ENCODE results near the gene KLC3. TPM values are rescaled to one million over a fixed set of nuclear protein-coding genes. Genes with fewer than 3 reads are reported as not detected.

Gene KLC3
- total RNA-seq, 2 experiments from 2014 or later = not detected

DNA sequence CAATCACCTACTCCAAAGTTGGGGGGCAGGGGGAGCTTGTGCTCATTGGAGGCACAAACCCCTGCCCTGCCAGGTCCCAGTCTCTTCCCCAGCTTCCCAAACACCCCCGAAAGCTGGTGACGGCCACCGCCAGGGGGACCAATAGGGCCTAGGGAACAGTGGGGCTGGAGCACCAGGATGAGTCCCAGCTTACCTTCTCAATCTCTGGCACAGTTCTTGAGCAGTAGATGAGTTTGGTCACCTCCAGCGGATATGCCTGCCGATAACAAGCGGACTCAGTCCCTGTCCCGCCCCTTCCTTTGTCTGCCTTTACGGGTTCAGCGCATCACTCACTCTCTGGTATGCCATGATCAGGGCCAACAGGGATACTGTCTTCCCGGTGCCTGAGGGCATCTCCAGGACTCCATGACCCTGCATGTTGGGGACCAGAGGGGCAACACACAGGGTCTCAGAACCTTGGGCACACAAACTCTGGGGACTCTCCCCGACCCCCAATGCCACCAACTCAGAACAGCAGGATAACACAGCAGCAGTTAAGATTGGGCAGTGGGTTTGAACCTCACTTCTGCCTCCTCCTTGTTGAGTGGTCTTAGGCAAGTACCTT lies 28.3 kb downstream of the KLC3 start:
- H3K9me3 Mint-ChIP-seq = no peaks in the 10 kb centered on the region
- no peak overlapping the region for H3K27ac Mint-ChIP-seq
- intact Hi-C loops (cut with micrococcal nuclease) = no loop called here
- peaks cover 8% of the 10 kb centered on the region for H3K4me1 Mint-ChIP-seq (ENCODE audit: low read depth)
- no peaks in the 10 kb centered on the region for H3K27me3 Mint-ChIP-seq
- CTCF ChIA-PET = interaction anchor here (1.1 kb wide), 1 partner anchor 110 kb away, joined by 3 read pairs; no protein-coding TSS in a partner anchor
- H3K36me3 Mint-ChIP-seq = no peaks in the 10 kb centered on the region
- POLR2A ChIA-PET = no interaction called here
- DNase-seq = no peak
- H3K4me3 Mint-ChIP-seq = peak overlapping the region; percentile 33

GRCh38 chr19:45370410-45371204 lies 30.1 kb downstream of the KLC3 start, which contains the start of gene ERCC2:
TSS of gene ERCC2 (minus strand) at chr19:45370573. CDS start at chr19:45370540, 33 bp downstream.
- ChIA-PET CTCF (interaction anchor here (0.6 to 1.0 kb wide), 5 partner anchors 11 to 115 kb away, joined by 3 to 5 read pairs (median 4); no protein-coding TSS in a partner anchor), POLR2A (interaction anchor here (0.5 kb wide), 1 partner anchor 31 kb away, joined by 3 read pairs; no protein-coding TSS in a partner anchor)
- intact Hi-C loops (cut with micrococcal nuclease) = loop anchor here (1.0 kb wide), 2 partner anchors 35 to 192 kb away; partner anchors contain the start of genes BLOC1S3, PPP1R13L and TRAPPC6A
- H3K36me3 Mint-ChIP-seq = no peaks in the 10 kb centered on the region
- H3K4me1 Mint-ChIP-seq (ENCODE audit: low read depth) = peaks cover 8% of the 10 kb centered on the region
- DNase-seq = peak; percentile 100
- peak within 1 kb of the TSS; percentile 85 for H3K4me3 Mint-ChIP-seq
- no peaks in the 10 kb centered on the region for H3K9me3 Mint-ChIP-seq
- H3K27ac Mint-ChIP-seq = peak within 1 kb of the TSS; percentile 96
- H3K27me3 Mint-ChIP-seq = peaks cover 2% of the 10 kb centered on the region

DNA sequence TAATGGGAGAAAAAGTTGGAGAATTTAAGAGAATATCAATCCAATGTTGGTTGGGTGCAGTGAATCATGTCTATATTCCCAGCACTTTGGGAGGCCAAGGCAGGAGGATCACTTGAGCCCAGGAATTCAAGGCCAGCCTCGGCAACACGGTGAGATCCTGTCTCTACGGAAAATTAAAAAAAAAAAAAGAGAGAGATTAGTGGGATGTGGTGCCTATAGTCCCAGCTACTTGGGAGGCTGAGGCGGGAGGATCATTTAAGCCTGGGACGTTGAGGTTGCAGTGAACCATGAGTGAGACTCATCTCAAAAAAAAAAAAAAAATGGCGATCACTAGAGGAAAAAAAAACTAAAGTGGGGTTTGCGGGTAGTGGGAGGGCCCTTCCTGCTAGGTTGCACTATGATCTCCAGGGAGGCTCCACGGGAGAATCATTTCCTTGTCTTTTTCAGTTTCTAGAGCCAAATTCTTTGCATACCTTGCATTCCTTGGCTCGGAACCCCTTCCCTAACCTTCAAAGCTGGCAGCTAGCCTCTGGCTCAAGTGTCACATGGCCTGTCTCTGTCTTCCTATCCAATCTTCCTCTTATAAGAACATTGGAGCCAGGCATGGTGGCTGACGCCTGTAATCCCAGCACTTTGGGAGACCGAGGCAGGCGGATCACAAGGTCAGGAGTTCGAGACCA lies 35.6 kb downstream of the KLC3 start:
- H3K27ac Mint-ChIP-seq = no peak overlapping the region
- peaks cover 18% of the 10 kb centered on the region for H3K4me1 Mint-ChIP-seq (ENCODE audit: low read depth)
- intact Hi-C loops (cut with micrococcal nuclease) = no loop called here
- POLR2A ChIA-PET = no interaction called here
- no peaks in the 10 kb centered on the region for H3K9me3 Mint-ChIP-seq
- peaks cover 4% of the 10 kb centered on the region for H3K27me3 Mint-ChIP-seq
- no peak overlapping the region for H3K4me3 Mint-ChIP-seq
- CTCF ChIA-PET = interaction anchor here (0.6 kb wide), 1 partner anchor 130 kb away, joined by 3 read pairs; no protein-coding TSS in a partner anchor
- no peak for DNase-seq
- H3K36me3 Mint-ChIP-seq = no peaks in the 10 kb centered on the region

DNA sequence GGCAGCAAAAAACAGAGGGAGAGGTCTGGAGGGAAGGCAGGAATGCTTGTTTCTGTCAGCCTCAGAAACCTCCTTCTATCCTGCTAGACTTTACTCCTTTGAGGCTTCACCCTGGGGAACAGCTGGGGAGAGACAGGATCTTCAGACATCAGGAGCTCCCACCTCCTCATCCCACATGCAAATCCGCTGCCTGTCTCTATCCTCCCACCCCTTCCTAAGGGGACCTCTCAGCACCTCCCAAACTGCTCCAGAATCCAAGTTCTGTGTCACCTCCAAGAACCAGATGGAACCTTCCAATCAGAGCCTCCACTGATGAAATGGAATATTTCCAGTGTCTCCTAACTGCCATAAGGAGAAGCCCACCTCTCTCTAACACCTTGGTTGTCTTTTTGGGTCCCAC lies 39.6 kb downstream of the KLC3 start:
- ChIA-PET CTCF (no interaction called here), POLR2A (no interaction called here)
- Mint-ChIP-seq H3K27me3 (peaks cover 6% of the 10 kb centered on the region), H3K9me3 (no peaks in the 10 kb centered on the region), H3K36me3 (no peaks in the 10 kb centered on the region), H3K4me3 (no peak overlapping the region), H3K27ac (no peak overlapping the region), H3K4me1 (ENCODE audit: low read depth) (peaks cover 18% of the 10 kb centered on the region)
- no peak for DNase-seq
- intact Hi-C loops (cut with micrococcal nuclease) = no loop called here

DNA sequence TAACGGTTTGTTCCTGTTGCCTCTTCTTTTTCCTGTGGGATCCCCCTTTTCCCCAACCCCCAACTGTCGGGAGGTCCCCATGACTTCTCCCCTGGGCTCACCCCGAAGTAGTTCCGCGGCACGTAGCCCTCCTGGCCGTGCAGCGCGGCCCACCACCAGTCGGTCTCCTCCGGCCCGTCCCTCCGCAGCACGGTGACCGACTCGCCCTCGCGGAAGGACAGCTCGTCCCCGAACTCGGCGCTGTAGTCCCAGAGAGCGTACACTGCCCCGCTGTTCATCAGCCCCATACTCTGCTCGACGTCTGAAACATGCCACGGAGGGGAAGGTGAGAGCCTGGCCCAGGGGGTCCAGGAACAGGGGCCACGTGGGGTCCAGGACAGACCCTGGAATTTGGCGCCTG lies 41.9 kb downstream of the KLC3 start:
- DNase-seq = no peak
- intact Hi-C loops (cut with micrococcal nuclease) = no loop called here

DNA sequence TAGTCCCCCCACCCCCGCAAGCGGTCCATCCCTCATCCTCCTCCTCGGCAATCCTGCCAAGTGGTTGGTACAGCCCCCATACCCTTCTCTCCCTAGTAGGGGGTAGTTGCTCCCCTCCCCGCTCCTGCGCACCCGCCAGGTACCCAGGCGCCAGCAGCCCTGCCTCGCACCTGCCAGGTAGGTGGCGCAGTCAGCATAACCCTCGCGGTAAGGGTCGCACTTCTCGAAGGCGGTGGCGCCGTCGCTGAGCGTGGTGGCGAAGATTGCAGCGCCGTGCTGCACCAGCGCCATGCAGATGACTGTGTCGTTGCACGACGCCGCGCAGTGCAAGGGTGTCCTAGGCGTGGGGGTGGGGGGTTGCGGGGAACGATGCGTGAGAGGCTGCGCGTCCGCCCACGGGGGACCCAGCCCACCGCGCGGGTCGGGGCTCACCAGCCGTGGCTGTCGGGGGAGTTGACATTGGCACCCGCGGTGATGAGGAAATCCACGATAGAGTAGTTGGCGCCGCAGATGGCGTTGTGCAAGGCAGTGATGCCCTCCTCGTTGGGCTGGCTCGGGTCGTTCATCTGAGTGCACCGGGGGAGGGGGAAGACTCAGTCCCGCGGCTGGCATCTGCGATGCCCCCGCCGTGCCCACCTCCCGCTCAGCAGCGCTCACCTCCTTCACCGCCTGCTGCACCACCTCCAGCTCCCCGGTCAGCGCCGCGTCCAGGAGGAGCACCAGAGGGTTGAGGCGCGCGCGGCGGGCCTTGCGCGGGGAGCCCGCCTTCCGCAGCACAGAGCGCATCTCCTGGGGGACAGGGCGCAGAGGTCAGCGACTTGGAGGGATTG lies 45.1 kb downstream of the KLC3 start:
- ChIA-PET CTCF (interaction anchor here (1.1 kb wide), 1 partner anchor 54 kb away, joined by 3 read pairs; no protein-coding TSS in a partner anchor), POLR2A (no interaction called here)
- intact Hi-C loops (cut with micrococcal nuclease) = no loop called here
- H3K27me3 Mint-ChIP-seq = peaks cover 23% of the 10 kb centered on the region
- H3K9me3 Mint-ChIP-seq = no peaks in the 10 kb centered on the region
- no peaks in the 10 kb centered on the region for H3K4me1 Mint-ChIP-seq (ENCODE audit: low read depth)
- no peaks in the 10 kb centered on the region for H3K36me3 Mint-ChIP-seq
- no peak overlapping the region for H3K27ac Mint-ChIP-seq
- H3K4me3 Mint-ChIP-seq = no peak overlapping the region
- DNase-seq = no peak

More for the DNA sequence above, 41.9 kb downstream of the KLC3 start:
- Mint-ChIP-seq H3K4me1 (ENCODE audit: low read depth) (peaks cover 6% of the 10 kb centered on the region), H3K9me3 (no peaks in the 10 kb centered on the region), H3K27ac (no peak overlapping the region), H3K36me3 (no peaks in the 10 kb centered on the region), H3K27me3 (peaks cover 22% of the 10 kb centered on the region), H3K4me3 (no peak overlapping the region)
- ChIA-PET CTCF (no interaction called here), POLR2A (no interaction called here)

DNA sequence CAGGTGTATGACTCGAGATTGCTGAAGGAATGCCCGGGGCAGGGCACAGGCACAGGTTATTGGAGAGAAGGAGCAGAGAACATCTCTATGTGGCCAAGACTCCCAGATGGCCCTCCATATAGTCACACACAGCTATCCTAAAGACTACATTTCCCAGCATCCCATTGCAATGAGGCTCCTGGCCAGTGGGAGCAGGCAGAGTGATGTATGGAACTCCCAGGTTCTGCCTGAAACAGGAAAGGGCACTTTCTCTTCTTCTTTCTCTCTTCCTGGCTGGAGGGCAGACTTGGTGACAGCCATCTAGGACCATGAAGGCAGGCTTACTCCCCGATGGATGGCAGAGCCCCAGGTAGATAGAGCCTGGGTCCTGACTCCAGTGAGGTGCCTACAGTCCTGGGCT lies 50.8 kb downstream of the KLC3 start:
- Mint-ChIP-seq H3K27ac (no peak overlapping the region), H3K9me3 (no peaks in the 10 kb centered on the region), H3K27me3 (peaks cover 14% of the 10 kb centered on the region), H3K36me3 (no peaks in the 10 kb centered on the region), H3K4me1 (ENCODE audit: low read depth) (no peaks in the 10 kb centered on the region), H3K4me3 (no peak overlapping the region)
- intact Hi-C loops (cut with micrococcal nuclease) = no loop called here
- CTCF ChIA-PET = interaction anchor here (1.1 kb wide), 1 partner anchor 87 kb away, joined by 4 read pairs; no protein-coding TSS in a partner anchor
- POLR2A ChIA-PET = no interaction called here
- DNase-seq = no peak

GRCh38 chr19:45391871-45392665 lies 51.5 kb downstream of the KLC3 start:
- H3K4me1 Mint-ChIP-seq (ENCODE audit: low read depth) = peaks cover 3% of the 10 kb centered on the region
- H3K4me3 Mint-ChIP-seq = no peak overlapping the region
- ChIA-PET CTCF (interaction anchor here (1.0 to 1.1 kb wide), 2 partner anchors 12 to 86 kb away, joined by 3 to 4 read pairs; no protein-coding TSS in a partner anchor), POLR2A (interaction anchor here (0.6 kb wide), 1 partner anchor 33 kb away, joined by 3 read pairs; no protein-coding TSS in a partner anchor)
- no peak for DNase-seq
- no peaks in the 10 kb centered on the region for H3K9me3 Mint-ChIP-seq
- no peak overlapping the region for H3K27ac Mint-ChIP-seq
- intact Hi-C loops (cut with micrococcal nuclease) = no loop called here
- H3K27me3 Mint-ChIP-seq = peaks cover 16% of the 10 kb centered on the region
- H3K36me3 Mint-ChIP-seq = no peaks in the 10 kb centered on the region

GRCh38 chr19:45395821-45396617 lies 55.5 kb downstream of the KLC3 start:
- H3K27ac Mint-ChIP-seq = no peak overlapping the region
- peaks cover 29% of the 10 kb centered on the region for H3K27me3 Mint-ChIP-seq
- DNase-seq = no peak
- no peaks in the 10 kb centered on the region for H3K36me3 Mint-ChIP-seq
- ChIA-PET CTCF (interaction anchor here (0.7 to 1.0 kb wide), 3 partner anchors 13 to 257 kb away, joined by 3 read pairs; no protein-coding TSS in a partner anchor), POLR2A (no interaction called here)
- H3K9me3 Mint-ChIP-seq = no peaks in the 10 kb centered on the region
- intact Hi-C loops (cut with micrococcal nuclease) = no loop called here
- H3K4me1 Mint-ChIP-seq (ENCODE audit: low read depth) = peaks cover 9% of the 10 kb centered on the region
- H3K4me3 Mint-ChIP-seq = no peak overlapping the region

DNA sequence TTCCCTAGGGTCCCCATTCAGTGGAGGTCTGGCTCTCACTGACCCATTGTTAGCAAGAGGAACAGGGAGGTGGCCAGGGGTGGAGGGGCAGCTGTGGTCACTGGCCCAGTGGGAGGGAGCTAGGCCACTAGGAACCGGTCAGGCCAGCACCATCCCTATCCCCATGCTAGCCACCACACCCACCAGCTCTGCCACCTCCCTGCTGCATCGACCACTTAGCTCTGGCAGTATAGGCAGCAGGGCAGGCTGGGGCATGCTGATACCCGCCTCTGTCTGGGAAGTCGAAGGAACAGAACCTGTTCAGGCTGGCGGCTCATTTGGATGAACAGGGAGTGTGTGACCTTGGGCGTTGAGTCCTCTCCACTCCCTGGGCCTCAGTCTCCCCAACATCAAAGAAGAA lies 59.6 kb downstream of the KLC3 start:
- Mint-ChIP-seq H3K4me1 (ENCODE audit: low read depth) (peaks cover 25% of the 10 kb centered on the region), H3K4me3 (no peak overlapping the region), H3K27me3 (peaks cover 53% of the 10 kb centered on the region), H3K36me3 (no peaks in the 10 kb centered on the region), H3K27ac (no peak overlapping the region), H3K9me3 (no peaks in the 10 kb centered on the region)
- CTCF ChIA-PET = interaction anchor here (1.6 to 4.6 kb wide), 3 partner anchors 39 to 85 kb away, joined by 5 to 27 read pairs (median 6); no protein-coding TSS in a partner anchor
- intact Hi-C loops (cut with micrococcal nuclease) = no loop called here
- no peak for DNase-seq
- POLR2A ChIA-PET = no interaction called here

All from activated CD4-positive, alpha-beta memory T cell treated with anti-CD3 and anti-CD28 coated beads for 36 hours (primary cell).